Myocyte (in vitro differentiated cells): ENCODE results near the gene PPP1R11. TPM values are rescaled to one million over a fixed set of nuclear protein-coding genes. Genes with fewer than 3 reads are reported as not detected.
"Not testable (repeated sequence)": the region's sequence is repeated elsewhere in the genome, so short reads cannot be mapped to it uniquely, and the experiment has no call there.

Source experiments
- DNase-seq: peaks from one replicate; pipeline ENCODE4 v3.0.0-alpha.2; 2012; ENCODE audit warnings: low read depth
- polyA plus RNA-seq: library from polyadenylated mRNA; unstranded; fragments of >200 nt; gene quantifications from one replicate; pipeline ENCODE4 v1.2.1, GENCODE V29; 2012; ENCODE audit warnings: missing spikeins
- total RNA-seq: library from RNA; depleted of rRNA; stranded (reverse); fragments of >200 nt; gene quantifications from 2 replicates; pipeline ENCODE4 v1.2.3, GENCODE V29; 2014

PPP1R11 gene, protein sequence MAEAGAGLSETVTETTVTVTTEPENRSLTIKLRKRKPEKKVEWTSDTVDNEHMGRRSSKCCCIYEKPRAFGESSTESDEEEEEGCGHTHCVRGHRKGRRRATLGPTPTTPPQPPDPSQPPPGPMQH
- 35.1 and 37.9 TPM in 2 replicates for total RNA-seq
- 57.1 TPM for polyA plus RNA-seq

DNA sequence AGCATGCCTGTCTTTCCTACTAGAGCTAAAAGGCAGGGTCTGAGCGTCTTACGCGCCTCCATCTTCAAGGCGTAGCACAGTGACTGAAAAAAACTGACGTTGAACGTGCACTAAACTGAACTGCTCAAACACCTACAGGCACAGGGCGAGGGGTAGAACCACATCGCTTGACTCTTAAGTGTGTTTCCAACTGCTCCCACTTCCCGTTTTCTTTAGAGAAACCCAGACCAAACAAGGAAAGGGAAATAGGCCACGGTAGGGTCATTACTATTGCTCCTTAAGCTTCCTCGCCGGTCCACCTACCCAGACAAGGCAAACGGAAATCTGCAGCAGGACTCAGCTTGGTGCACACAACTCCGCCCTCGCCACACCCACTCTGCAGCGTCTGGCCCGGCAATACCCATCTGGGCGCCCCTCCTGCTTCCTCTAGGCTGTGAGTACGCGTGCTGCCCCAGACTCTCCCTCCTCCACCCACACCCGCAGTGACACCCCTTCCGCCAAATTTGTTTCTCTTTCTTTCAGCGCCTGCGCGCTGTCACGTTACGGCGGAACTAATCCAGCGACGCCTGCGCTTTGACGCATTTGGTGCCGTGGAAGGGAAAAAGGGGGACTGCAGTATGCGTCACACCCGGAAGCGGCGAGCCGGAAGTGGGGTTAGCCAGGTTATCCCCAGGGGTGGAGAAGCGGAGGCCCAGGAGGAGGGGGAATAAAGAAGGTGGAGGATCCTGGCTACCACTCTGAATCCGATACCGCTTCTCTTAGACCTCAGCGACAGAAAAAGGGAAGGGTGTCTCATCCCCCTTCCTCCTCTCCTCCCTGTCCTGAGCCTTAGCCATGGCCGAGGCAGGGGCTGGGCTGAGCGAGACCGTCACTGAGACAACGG, at the start of gene PPP1R11:
TSS of gene PPP1R11 (plus strand) at position 622 of the 883 bp plus-strand sequence. CDS start at position 835, 213 bp downstream.
- peak; percentile 100 for DNase-seq

DNA sequence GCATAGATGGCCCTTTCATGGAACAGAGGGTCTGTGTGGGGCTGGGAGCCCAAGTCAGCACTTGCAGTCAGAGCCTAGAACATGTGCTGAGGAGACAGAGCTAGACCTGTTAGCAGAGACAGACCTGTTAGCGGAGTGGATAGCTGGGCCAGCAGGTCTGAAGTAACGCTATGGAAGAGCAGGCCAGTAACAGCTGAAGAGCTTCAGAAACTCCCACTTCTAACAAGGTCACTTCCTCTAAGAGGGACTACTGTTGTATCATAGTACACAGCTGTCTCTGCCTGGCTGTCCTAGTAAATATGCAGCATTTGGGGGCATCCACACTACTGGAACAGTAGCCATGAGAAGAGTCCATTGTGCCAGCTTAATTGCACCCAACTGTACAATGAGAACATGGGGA, 47.2 kb upstream of the PPP1R11 start:
- no peak for DNase-seq

DNA sequence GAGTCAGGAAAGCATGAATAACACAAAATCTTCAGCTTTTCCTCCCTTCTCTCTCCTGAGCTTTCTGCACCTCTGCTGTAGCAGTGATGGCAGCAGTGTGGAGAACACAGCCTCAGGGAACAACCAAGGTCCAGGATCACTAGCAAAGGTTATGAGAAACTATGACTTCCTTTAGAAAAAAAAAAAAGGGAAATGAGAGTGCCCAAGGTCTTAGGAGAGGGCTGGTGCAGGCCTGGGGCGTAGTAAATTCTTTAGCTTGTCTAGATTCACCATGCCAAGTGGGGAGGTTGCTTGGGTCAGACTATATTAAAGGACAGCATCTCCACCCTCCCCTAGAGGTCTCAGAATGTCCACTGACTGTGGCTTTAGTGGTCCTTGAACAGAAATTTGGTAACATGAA, 46.4 kb upstream of the PPP1R11 start:
- no peak for DNase-seq

DNA sequence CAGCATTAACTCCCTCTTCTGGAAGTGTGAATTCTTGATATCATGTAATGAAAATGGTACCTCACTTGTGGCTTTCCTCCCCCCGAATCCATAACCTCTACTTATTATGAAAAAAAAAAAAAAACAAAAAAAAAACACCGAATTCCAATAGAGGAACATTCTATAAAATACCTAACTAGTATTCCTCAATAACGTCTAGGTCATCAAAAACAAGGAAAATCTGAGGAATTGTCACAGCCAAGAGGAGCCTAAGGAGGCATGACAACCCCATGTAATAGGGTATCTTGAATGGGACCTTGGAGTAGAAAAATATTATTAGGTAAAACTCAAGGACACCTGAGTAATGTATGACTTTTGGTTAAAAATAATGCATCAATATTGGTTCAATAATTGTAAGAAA, 44.8 kb upstream of the PPP1R11 start:
- DNase-seq = no peak

DNA sequence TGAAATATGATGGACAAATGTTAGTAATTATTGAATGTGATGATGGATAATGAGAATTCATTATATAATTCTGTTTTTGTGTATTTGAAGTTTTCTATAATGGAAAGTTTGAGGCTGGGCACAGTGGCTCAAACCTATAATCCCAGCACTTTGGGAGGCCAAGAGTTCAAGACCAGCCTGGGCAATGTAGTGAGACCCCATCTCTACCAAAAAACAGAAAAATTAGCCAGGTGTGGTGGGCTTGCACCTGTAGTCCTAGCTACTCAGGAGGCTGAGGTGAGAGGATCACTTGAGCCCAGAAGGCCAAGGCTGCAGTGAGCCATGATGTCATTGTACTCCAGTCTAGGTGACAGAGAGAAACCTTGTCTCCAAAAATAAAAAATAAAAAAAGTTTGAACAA, 44.3 kb upstream of the PPP1R11 start:
- not testable (repeated sequence) for DNase-seq

DNA sequence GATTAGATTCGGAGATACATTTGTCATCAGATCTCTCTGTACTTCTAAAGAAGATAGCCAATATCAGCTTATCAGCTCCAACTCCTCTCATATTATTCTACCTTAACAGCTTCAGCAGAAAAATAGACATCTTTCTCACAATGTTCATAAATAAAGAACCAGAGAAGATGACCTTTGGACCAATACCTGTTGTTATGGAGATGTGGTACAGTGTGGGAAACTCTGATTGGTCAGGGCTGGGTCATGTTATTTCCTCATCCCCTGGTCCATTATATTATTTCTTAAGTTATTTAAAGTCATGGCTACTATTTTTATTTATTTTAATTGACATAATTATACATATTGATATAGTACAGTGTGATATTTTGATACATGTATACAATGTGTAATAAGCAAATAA, 41.8 kb upstream of the PPP1R11 start:
- no peak for DNase-seq

DNA sequence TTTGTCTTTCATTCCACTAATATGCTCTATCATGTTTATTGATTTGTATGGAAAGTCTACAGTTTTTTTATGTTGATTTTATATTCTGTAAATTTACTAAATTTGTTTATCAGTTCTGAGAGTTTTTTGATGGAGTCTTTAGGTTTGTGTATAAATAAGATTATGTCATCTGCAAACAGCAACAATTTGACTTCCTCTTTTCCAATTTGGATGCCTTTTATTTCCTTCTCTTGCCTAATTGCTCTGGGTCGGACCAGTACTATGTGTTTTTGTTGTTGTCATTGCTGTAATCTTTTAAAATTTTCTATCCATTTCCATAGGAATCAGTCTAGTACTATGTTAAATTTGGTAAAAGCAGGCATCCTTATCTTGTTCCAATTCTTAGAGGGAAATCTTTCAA, 37.4 kb upstream of the PPP1R11 start:
- DNase-seq = no peak

DNA sequence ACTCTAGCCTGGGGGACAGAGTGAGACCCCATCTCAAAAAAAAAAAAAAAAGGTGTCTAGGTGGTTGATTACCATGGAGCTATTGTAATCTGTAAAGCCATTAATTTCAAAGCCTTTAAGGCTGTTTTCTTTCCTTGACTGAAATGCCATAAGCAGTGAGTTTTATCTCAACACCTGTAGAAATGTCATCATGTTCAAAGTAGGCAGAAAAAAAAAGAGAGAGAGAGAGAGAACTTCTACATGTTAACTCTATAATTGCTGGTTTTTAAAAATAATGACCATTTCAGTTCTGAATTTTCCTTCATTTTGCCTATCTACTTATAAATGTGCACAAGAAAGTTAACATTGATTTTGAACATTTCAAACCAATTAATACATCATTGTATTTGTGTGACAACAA, 35.6 kb upstream of the PPP1R11 start:
- no peak for DNase-seq

DNA sequence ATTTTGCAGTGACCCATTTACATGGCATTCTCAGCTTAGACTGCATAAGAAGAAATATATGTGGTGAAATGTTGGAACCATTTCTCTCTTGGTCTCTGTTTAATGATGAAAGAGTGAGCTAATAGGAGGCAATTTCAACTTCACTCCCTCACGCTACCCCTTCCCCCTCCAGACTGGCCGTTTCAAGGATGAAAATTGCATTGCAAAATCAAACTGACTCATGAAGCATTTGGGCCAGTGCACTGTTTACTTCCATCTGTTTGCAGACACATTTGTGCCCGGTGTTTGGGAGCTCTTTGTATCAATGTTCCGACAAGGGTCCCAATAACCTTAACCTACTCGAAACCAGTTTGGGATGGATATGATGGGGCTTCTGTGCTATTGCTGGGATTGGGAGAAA, 33.6 kb upstream of the PPP1R11 start:
- DNase-seq = not testable (repeated sequence)

DNA sequence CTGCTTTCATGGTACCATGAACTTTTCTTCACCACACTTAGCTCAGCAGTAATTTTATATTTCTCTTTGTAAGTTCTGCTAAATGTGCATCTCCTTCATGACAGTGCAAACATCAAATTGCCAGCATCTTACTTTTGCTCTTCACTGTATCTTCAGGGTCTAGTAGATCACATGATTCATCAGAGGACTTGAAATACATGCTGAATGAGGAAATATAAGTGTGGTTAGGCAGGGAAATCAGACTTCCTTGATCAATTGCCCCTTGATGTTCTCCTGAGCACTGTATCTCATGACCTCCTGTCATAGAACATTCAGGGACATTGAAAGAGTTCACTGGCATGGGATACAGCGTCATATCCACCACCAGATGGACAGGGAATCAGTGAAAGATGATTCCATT, 31.2 kb upstream of the PPP1R11 start:
- DNase-seq = no peak

DNA sequence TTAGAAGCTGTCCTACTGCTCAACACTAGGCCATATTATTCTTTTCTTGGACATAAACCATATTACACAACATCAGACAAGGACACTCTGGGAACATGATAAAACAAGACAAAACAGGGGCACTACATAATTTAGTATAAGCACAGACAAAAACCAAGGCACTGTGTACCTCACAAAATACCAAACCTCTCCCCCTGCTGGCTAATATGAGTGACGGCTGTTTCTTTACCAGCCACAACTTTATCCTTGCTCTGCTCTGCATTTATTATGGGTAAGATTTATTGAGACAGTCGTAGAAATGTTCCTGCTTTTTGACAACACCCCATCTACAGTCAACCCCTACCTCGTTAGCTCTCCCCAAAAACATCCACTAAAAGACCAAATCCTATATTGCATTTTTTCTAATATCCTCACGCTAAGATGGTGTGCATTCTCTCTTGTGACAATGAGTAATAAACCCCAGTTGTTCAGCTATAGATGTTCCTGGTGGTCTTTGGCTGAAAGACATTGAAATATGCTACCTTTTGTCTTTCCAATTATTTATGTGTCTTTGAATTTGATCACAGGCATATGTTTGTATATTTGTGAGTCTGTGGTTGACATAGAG, 29.7 kb upstream of the PPP1R11 start:
- DNase-seq = peak; percentile 19

DNA sequence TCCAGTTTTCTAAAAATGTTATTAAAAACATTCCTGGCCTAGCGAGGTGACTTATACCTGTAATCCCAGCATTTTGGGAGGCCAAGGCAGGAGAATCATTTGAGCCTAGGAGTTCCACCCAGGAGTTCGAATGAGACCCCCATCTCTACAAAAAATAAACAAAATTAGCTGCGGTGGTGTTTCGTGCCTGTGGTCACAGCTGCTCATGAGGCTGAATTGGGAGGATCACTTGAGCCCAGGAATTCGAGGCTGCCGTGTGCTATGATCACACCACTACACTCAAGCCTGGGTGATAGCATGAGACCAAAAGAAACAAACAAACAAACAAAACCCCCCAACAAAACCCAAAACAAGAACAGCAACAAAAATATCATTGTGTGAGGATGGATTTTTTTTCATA, 25.8 kb upstream of the PPP1R11 start:
- peak; percentile 30 for DNase-seq

DNA sequence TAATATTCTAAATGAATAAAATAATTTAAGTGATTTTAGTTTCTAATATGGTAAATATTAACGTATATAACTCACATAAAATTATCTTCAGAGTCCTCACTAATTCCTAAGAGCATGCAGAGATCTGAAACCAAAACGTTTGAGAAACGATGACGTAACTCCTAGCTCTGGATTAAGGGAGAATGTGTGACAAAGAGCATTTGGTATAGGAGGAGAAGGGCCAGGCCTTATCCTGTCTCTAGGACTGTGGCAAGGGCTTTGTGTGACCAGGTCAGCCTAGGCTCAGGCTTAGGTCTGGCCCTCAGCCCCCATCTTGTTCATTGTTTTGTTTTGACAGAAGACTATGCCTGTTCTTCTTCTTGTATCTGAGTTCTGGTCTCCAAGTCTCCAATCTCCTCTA, 25.2 kb upstream of the PPP1R11 start:
- DNase-seq = no peak

DNA sequence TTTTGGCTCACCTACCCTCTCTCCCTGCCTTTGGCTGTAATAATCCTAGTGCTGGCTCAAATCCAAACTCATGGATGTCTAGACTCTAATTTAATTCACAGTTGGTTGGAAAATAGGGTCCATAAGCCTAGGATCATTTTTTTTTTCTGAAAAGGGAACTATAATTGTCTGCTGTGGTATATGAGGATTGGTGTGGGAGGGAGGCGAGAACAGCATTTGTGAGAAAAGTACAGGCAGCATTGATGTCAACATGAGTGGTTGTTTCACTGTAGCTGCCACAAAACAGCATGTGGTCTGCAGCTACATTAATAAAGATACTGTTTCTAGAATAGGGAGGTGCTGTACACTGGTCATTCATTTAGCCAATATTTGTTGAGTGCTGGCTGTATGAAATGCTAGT, 24.5 kb upstream of the PPP1R11 start:
- no peak for DNase-seq

DNA sequence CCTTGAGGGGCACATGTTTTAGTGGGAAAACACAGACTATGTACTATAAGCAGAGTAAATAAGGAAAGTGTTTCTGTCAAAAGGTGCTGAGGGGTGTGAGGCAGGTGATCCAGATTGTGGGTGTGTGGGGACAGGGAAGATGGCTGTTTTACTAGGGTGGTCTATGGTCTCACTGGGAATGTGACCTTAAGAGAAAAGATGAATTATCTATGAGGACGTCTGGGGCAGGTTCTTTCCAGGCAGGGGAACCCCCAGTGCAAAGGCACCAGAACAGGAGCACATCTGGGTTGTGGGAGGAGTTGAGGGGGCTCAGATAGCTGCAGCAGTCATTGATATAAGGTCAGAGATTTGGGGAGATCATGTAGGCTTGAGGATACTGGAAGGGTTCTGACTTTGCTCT, 24.1 kb upstream of the PPP1R11 start:
- DNase-seq = no peak

DNA sequence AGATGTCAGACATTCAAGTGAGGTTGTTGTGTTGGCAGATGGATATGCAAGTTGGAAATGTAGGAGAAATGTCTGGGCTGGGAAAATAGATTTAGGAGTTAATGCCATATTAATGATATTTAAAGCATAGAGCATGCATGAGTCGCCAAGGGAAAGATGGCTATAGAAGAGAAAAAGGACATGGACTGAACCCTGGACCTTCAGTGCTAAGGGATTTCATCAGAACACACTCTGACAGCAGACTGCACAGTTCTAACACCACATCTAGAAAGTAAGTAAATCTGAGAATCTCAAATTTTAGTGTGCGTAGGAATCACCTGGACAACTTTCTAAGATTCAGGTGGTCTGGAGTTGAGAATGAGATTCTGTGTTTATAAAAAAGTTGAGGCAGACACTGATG, 23.3 kb upstream of the PPP1R11 start:
- no peak for DNase-seq

DNA sequence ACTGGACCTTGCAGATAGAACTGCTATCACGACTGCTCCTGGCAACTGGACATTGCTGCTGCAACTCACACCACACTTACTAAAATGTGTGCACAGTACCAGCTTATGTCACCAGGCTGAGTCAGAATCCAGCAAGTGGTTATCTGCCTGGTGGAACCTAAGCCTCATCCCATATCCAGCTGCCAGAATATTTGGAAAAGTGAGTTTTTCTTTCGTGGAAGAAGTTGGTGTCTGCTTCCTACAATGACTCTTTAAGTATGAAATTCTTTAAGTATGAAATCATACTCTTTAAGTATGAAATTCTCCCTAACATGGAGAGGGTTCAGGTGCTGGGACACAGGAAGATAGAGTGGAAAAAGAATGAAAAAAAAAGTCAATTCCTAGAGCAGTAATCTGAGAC, 22.4 kb upstream of the PPP1R11 start:
- DNase-seq = peak; percentile 53

DNA sequence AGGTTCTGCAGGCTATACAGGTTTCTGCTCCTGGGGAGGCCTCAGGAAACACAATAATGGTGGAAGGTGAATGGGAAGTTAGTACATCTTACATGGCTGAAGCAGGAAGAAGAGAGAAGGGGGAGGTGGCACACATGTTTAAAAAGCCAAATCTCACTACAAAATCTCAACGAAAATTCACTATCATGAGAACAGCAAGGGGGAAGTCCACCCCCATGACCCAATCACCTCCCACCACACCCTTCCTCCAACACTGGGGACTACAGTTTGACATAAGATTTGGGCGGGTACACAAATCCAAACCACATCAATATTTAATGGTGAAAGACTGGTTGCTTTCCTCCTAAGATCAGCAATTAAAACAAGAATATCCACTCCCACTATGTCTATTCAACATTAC, 19.8 kb upstream of the PPP1R11 start:
- DNase-seq = no peak

DNA sequence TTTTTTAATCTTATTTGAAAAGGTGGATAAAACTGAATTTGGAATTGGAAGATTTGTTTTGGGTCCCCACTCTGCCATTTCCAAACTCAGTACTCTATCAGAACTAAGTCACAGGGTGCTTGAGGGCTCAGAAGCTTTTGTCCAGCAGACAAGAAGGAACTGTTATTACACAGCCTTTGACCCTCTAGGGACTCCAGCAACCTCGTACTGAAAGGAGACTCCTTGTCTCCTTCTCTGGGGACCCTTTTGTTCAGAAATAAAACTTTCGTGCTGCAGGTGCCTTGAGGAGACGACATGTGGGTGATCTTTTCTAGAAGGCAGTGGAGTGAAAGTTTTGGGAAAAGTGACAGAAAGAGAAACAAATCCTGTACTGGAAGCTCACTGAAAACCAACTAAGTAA, 13.3 kb upstream of the PPP1R11 start:
- no peak for DNase-seq

DNA sequence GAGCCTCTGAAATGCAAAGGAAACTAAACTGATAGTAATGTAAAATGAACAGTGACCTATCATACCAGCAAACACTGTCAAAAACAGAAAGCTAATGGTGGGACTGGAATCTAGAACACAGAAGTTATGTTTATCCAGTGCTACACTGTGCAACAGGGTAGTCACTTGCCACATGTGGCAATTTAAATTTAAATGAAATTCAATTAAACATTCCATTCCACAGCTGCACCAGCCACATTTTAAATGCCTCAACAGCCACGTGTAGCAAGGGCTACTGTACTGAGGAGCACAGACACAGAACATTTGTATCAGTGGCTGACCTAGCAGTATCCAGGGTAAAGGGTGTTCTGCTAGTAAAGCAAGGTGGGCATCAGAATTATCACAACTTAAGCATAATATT, 11.5 kb upstream of the PPP1R11 start:
- DNase-seq = no peak

DNA sequence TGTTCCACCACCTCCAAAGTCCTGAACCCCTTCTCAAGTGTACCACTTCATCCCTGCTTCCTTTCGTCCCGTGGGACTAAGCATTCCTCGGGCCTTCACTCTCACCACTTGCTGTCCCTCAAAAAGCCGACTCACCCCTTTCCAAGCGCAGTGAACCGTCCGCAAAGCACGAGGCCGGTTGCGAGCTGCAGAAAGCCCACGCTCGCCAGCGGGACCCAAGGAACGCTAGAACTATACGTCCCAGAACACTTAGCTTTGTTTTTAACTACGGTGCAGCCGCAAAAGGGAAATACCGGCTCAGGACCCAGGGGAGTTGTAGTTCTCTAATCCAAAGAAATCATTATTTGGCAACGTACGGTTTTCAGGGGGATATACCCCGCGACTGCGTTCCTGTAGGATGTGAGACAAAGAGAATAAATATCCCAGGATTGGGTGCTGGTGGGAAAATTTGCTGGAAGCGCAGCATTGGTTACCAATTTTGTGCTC, 6.3 kb upstream of the PPP1R11 start:
- peak; percentile 64 for DNase-seq

DNA sequence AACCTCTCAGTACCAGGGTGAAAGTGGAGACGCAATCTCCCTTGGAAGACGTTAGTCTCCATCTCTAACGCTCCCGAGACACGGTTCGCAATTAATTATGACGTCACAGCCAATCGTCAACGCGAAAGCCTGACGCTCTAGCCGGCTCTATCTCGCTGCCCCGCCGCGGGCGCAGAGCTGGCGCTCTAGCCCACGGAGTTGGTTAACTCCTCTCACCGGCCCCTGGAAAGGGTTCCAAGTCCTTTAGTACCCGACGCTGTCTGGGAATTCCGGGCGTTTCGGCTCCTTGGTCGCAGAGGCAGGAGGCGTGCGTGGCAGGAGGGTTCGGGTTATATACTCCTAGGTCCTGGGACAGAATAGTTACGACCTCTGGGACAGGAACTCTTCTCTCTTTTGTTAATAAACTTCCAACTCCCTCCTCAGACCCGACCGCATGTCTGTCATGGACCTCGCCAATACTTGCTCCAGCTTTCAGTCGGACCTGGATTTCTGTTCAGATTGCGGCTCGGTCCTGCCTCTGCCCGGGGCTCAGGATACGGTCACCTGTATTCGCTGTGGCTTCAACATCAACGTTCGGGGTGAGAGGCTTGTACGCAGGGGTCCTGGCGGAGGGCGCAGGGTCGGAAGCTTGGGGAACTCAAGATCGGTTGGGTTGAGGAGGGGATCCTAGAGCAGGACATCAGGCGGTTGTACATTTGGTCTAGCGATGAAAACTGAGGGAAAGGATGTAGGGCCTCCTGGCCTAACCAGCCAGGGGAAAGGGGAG, 5.7 kb upstream of the PPP1R11 start, which contains the start of gene POLR1H:
TSS of gene POLR1H (plus strand) at position 174 of the 766 bp plus-strand sequence. CDS start at position 434, 260 bp downstream.
- DNase-seq = peak; percentile 98
